Spleen (tissue), 11 donors: ENCODE results near the gene CYP2E1. TPM values are rescaled to one million over a fixed set of nuclear protein-coding genes. Genes with fewer than 3 reads are reported as not detected.

Source experiments
- DNase-seq: peaks from one replicate; pipeline ENCODE4 v3.0.0-alpha.2; 2020
- H3K27ac ChIP-seq, 8 donors: fragments of 200-600 bp; sonication (generic) in 7 of 8; 1 replicate in 4 of 8; 2 replicates in 4 of 8; pipeline versions ENCODE4 v1.5.0 to v1.8.0; 2016 to 2021; ENCODE audit warnings: inconsistent platforms in 4 of 8, mild to moderate bottlenecking in 4 of 8, moderate library complexity in 1 of 8
- H3K27me3 ChIP-seq, 7 donors: fragments of 200-600 bp; sonication (generic) in 6 of 7; replicated peaks in 1 of 7; 1 replicate in 4 of 7; 2 replicates in 3 of 7; pipeline versions ENCODE4 v1.5.0 to v1.8.0; 2016 to 2021; ENCODE audit warnings: inconsistent platforms in 3 of 7, mild to moderate bottlenecking in 1 of 7
- H3K36me3 ChIP-seq, 6 donors: fragments of 200-600 bp; sonication (generic) in 5 of 6; 1 replicate in 4 of 6; 2 replicates in 2 of 6; pipeline versions ENCODE4 v1.5.0 to v1.8.0; 2016 to 2021; ENCODE audit warnings: inconsistent platforms in 2 of 6
- H3K4me1 ChIP-seq, 6 donors: fragments of 200-600 bp; sonication (generic) in 5 of 6; 1 replicate in 3 of 6; 2 replicates in 3 of 6; pipeline versions ENCODE4 v1.5.0 to v1.8.0; 2016 to 2021; ENCODE audit warnings: inconsistent platforms in 3 of 6
- H3K4me3 ChIP-seq, 8 donors: fragments of 200-600 bp; sonication (generic) in 7 of 8; 1 replicate in 4 of 8; 2 replicates in 4 of 8; pipeline versions ENCODE4 v1.5.0 to v1.8.0; 2016 to 2021; ENCODE audit warnings: inconsistent platforms in 4 of 8, mild to moderate bottlenecking in 4 of 8, moderate library complexity in 2 of 8
- H3K9me3 ChIP-seq, 8 donors: fragments of 200-600 bp; sonication (generic) in 7 of 8; 1 replicate in 4 of 8; 2 replicates in 4 of 8; pipeline versions ENCODE4 v1.5.0 to v1.8.0; 2016 to 2021; ENCODE audit warnings: inconsistent platforms in 4 of 8
- POLR2A ChIP-seq, 3 donors: fragments of 450-650 bp; IDR thresholded peaks; one replicate each; pipeline ENCODE4 v1.5.1; 2017; ENCODE audit warnings: antibody characterized with exemption in 3 of 3, mild to moderate bottlenecking in 1 of 3
- POLR2AphosphoS5 ChIP-seq, 3 donors: sonication (generic); formaldehyde crosslinking; IDR thresholded peaks; one replicate each; pipeline ENCODE4 v1.5.1; 2017; ENCODE audit warnings: antibody characterized with exemption in 3 of 3
- WGBS, 5 donors: extraction: QIAGEN DNeasy Blood & Tissue Kit in 3 of 5; methylation state at CpG; one replicate each; pipeline versions ENCODE4 v1.1.5 to v1.1.7; 2013 to 2018; 5-methylcytosine and 5-hydroxymethylcytosine counted together
- intact Hi-C: fragments of 100-400 bp; cut with DNase I; formaldehyde crosslinking; loops from one replicate; pipeline ENCODE4 v1.15.0; 2023; ENCODE audit warnings: low total_unique reads
- polyA plus RNA-seq, 3 donors: library from polyadenylated mRNA; stranded (reverse); fragments of 200-250 nt; gene quantifications; one replicate each; pipeline ENCODE4 v1.2.1, GENCODE V29; 2013
- total RNA-seq, 7 donors: library from RNA; depleted of rRNA in 3 of 7; stranded (reverse); fragments of >200 nt in 3 of 7; fragmentation: NEBNext Ultra II Directional in 4 of 7; extraction: Animal tissue kit (Norgen Biotek cat#: 25700) in 4 of 7; gene quantifications; one replicate each; pipeline versions ENCODE4 v1.1.0 to v1.2.1, GENCODE V29; 2016 to 2021
- TF ChIP-seq, protein P1 (sequence below), 11 experiments: fragments of 200-600 bp in 7 of 11; fragments of 450-650 bp in 4 of 11; sonication (generic) in 4 of 11; IDR thresholded peaks in 8 of 11; conservative IDR thresholded peaks in 3 of 11; 1 replicate in 7 of 11; 2 replicates in 4 of 11; pipeline versions ENCODE4 v1.4.0 to v1.8.0; 2016 to 2021; ENCODE audit warnings: antibody characterized with exemption in 11 of 11, inconsistent platforms in 4 of 11, mild to moderate bottlenecking in 1 of 11
- donor health status: healthy with polysubstance abuse.
- donor health status: DM: no; HTN: no; CAD: no; lungs with moderate emphysema.
- donor health status: DM: no; HTN: no; CAD: no.
- donor health status: Bipolar disorder and iron deficiency.
- donor health status: healthy.
- donor health status: DM: no; HTN: no; CAD: no.
- donor health status: DM: yes; HTN: yes; CAD: no.

Gene CYP2E1
- total and polyA plus RNA-seq, 10 donors: 0.61 to 4.0 (median 1.5) TPM

DNA sequence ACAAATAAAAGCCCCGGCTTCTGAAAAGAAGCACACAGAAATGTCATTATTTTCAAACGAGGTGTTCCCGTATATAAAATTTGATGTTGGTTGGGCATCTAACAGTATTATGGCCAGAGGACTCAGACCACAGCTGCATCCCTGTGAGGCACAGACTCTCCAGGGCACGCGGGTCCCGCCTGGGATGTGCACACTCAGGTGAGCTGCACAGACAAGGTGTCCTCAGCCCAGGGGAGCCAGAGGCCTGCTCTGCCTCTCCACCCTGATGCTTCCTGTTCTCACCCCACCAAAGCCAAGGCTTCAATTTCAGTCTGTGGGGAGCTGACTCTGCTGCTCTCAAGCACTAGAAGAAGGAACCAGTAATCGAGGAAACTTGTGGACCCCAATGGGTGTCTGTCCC lies 1.7 kb upstream of the CYP2E1 start:
- DNase-seq: no peak
- Histone ChIP-seq H3K4me1 (peaks cover 15 to 33% (median 26%) of the 10 kb centered on the region in 6 donors), H3K27me3 (peaks cover 10 to 51% (median 38%) of the 10 kb centered on the region in 7 donors), H3K9me3 (peaks cover 4 to 34% (median 22%) of the 10 kb centered on the region in 8 donors), H3K27ac (no peak overlapping the region), H3K36me3 (no peaks in the 10 kb centered on the region), H3K4me3 (no peak overlapping the region)
- no peak for TF ChIP-seq POLR2A (IDR thresholded peaks at IDR 0.05)
- no peak for TF ChIP-seq POLR2AphosphoS5 (IDR thresholded peaks at IDR 0.05)
- TF ChIP-seq, protein P1, sequence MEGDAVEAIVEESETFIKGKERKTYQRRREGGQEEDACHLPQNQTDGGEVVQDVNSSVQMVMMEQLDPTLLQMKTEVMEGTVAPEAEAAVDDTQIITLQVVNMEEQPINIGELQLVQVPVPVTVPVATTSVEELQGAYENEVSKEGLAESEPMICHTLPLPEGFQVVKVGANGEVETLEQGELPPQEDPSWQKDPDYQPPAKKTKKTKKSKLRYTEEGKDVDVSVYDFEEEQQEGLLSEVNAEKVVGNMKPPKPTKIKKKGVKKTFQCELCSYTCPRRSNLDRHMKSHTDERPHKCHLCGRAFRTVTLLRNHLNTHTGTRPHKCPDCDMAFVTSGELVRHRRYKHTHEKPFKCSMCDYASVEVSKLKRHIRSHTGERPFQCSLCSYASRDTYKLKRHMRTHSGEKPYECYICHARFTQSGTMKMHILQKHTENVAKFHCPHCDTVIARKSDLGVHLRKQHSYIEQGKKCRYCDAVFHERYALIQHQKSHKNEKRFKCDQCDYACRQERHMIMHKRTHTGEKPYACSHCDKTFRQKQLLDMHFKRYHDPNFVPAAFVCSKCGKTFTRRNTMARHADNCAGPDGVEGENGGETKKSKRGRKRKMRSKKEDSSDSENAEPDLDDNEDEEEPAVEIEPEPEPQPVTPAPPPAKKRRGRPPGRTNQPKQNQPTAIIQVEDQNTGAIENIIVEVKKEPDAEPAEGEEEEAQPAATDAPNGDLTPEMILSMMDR (IDR thresholded peaks at IDR 0.05 in 8 of 11, conservative IDR thresholded peaks at IDR 0.05 in 3 of 11): no peak
- WGBS, 5 donors: 84 to 91% (median 85%) methylated on average over 6 to 7 of the region's 7 CpGs
- intact Hi-C loops: loop anchor here (10.0 kb wide), 1 partner anchor 191 kb away; the partner anchor contains the start of gene CALY

DNA sequence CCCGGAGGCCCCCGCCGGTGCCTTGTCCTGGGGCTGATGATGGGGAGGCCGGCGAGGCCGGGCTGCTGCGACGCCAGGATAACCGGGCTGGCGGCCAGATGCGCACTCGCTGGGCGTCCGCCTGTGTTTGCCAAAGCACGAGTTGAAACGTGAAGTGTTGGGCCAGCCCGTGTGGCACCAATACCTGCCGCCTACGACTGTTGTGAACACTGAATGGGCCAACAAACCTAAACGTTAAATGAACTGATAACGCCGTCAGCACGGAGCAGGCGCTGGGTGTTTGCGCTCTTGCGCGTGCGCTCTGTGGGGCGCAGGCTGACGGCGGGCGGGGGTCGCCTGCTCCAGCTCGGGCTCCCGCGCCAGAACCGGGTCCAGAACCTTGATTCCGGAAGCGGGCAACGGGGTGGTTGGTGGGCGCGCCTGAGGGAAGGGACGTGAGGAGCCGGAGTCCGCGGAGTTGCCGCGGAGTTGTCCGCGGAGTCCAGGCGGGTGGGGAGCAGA lies 658 bp downstream of the CYP2E1 start:
- intact Hi-C loops: loop anchor here (10.0 kb wide), 1 partner anchor 193 kb away; the partner anchor contains the start of gene CALY
- H3K4me1 ChIP-seq: peaks cover 15 to 32% (median 24%) of the 10 kb centered on the region in 6 donors
- no peaks in the 10 kb centered on the region for H3K36me3 ChIP-seq
- H3K9me3 ChIP-seq: peaks cover 4 to 25% (median 19%) of the 10 kb centered on the region in 8 donors
- no peak overlapping the region for H3K27ac ChIP-seq
- TF ChIP-seq, protein P1 (IDR thresholded peaks at IDR 0.05 in 8 of 11, conservative IDR thresholded peaks at IDR 0.05 in 3 of 11): no peak
- TF ChIP-seq POLR2A (IDR thresholded peaks at IDR 0.05) (no peak), POLR2AphosphoS5 (IDR thresholded peaks at IDR 0.05) (no peak)
- no peak for DNase-seq
- WGBS, 5 donors: 12 to 44% (median 21%) methylated on average over 32 to 51 of the region's 51 CpGs
- peak overlapping the region in 5 of 8 donors; percentile 1 to 49 (median 18) for H3K4me3 ChIP-seq
- H3K27me3 ChIP-seq: peaks cover 10 to 65% (median 42%) of the 10 kb centered on the region in 7 donors

DNA sequence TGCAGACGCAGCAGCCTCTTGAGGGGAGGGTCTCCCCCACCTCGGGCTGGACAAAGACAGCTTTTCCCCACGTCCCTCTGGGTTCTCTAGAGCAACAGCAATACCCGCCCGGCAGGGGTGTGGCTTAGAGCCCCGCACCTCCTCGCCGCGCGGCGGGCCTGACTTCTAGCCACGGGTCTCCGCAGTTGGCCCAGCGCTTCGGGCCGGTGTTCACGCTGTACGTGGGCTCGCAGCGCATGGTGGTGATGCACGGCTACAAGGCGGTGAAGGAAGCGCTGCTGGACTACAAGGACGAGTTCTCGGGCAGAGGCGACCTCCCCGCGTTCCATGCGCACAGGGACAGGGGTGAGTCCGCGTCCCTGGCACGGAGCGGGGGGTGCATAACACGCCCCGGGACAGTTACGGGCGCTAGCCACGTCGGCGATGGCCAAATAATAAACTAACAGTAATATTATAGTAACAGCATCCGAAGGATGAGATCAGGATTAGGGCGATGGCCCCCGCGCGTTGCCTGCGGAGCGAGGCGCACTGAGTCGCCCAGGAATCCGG lies 1.2 kb downstream of the CYP2E1 start:
- intact Hi-C loops: loop anchor here (10.0 kb wide), 1 partner anchor 194 kb away; the partner anchor contains the start of gene CALY
- Histone ChIP-seq H3K9me3 (peaks cover under 1 to 20% (median 13%) of the 10 kb centered on the region in 8 donors), H3K4me1 (peaks cover 15 to 32% (median 24%) of the 10 kb centered on the region in 6 donors), H3K27ac (no peak overlapping the region), H3K27me3 (peaks cover 10 to 65% (median 42%) of the 10 kb centered on the region in 7 donors), H3K36me3 (no peaks in the 10 kb centered on the region), H3K4me3 (peak overlapping the region; percentile 1 to 49 (median 14))
- no peak for TF ChIP-seq POLR2AphosphoS5 (IDR thresholded peaks at IDR 0.05)
- TF ChIP-seq, protein P1 (IDR thresholded peaks at IDR 0.05 in 8 of 11, conservative IDR thresholded peaks at IDR 0.05 in 3 of 11): peak in 1 of 11 experiments; percentile 2
- 4 to 52% (median 20%) methylated on average over 34 to 50 of the region's 50 CpGs for WGBS, 5 donors
- DNase-seq: no peak
